SK-MEL-5 (cell line): ENCODE results near the gene HGFAC. TPM values are rescaled to one million over a fixed set of nuclear protein-coding genes. Genes with fewer than 3 reads are reported as not detected.
"Not testable (repeated sequence)": the region's sequence is repeated elsewhere in the genome, so short reads cannot be mapped to it uniquely, and the experiment has no call there.

ENCODE experiments used
- DNase-seq: peaks from one replicate; pipeline ENCODE4 v3.0.0-alpha.2; 2016; ENCODE audit warnings: low read depth, low spot score
- in situ Hi-C: cut with HindIII; loops from 2 replicates; pipeline ENCODE4 v1.10.0; 2016; ENCODE audit warnings: low sequenced_read_pairs, high pct_unique_total_duplicates, low pct_unique_long_range_greater_than_20kb
- total RNA-seq: library from RNA; depleted of rRNA; stranded (reverse); fragments of >200 nt; shearing (Covaris generic); gene quantifications from 2 replicates; pipeline ENCODE4 v1.2.3, GENCODE V29; 2014

Gene HGFAC
- total RNA-seq, 1 experiment from 2014 or later, result not detected

DNA sequence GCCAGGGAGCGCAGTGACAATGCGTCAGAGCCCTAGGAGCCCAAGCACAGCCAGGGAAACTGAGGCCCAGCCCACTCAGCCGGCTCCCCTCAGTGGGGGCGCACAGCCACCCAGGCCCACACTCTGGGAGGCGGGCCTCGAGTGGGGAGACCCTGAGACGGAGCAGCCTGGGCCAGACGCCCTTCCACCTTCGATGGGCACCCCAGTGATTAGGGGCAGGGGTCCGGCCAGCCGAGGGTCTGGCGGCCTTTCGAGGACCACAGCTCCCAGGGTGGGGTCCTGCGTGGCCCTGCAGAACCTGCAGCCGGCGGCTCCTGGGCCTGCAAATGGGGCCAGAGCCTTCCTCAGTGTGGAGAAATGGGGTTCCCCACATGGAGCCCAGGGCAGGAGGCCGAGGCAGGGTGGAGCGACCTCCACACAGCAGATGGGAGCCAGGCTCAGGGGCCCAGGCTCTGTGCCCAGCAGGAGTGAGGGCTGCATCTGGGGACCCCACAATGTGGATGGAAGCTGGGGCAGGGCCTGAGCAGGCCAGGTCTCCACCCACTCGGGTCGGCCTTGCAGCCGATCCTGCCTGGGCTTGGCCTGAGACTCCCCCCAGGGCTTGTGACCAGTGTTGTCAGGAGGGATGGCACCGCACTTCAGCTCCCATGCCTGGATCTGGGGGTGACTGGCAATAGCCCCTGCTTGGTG is 5.0 kb downstream of the HGFAC start:
- in situ Hi-C loops, result no loop called here

DNA sequence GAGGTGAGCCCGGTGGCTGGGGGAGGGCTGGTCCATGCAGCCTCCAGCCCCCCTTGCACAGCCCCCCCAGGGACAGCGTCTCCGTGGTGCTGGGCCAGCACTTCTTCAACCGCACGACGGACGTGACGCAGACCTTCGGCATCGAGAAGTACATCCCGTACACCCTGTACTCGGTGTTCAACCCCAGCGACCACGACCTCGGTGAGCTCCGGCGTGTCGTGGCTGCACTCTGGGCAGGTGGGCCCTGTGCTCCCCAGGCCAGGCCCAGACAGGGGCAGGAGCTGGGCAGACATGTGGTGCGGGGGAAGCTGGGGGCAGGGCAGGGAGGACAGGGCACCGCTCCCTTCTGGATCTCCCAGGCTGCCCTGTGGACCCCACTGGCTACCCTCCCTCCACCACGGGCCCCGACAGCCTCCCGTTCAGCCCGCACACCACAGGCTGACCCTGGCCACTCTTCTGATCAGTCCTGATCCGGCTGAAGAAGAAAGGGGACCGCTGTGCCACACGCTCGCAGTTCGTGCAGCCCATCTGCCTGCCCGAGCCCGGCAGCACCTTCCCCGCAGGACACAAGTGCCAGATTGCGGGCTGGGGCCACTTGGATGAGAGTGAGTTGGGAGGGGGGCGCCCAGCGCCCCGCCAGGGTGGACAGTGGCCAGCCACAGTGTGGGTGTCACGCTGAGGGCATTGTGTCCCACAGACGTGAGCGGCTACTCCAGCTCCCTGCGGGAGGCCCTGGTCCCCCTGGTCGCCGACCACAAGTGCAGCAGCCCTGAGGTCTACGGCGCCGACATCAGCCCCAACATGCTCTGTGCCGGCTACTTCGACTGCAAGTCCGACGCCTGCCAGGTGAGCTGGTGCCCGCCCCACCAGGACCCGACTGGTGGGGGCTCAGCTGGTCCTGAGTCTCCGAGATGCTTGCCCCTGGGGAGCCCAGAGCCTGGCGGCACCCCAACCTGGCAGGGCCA is 5.9 kb downstream of the HGFAC start:
- no peak for DNase-seq
- in situ Hi-C loops, result no loop called here

More for the DNA sequence above, 5.0 kb downstream of the HGFAC start:
- DNase-seq, result no peak

DNA sequence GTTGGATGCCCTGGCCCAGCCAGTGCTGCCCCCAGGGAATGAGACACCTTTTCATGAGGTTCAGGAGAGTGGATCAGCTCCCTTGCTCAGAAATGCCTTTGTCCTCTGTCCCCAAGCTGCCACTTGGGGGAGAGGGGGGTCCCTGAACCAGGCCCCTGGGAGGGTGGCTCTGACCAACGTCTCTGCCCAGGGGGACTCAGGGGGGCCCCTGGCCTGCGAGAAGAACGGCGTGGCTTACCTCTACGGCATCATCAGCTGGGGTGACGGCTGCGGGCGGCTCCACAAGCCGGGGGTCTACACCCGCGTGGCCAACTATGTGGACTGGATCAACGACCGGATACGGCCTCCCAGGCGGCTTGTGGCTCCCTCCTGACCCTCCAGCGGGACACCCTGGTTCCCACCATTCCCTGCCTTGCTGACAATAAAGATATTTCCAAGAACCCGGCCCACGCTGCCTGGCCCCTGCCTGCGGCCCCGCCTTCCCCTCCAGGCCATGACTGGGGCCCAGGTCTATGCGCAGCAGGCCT is 7.3 kb downstream of the HGFAC start:
- DNase-seq, result no peak
- in situ Hi-C loops, result no loop called here

DNA sequence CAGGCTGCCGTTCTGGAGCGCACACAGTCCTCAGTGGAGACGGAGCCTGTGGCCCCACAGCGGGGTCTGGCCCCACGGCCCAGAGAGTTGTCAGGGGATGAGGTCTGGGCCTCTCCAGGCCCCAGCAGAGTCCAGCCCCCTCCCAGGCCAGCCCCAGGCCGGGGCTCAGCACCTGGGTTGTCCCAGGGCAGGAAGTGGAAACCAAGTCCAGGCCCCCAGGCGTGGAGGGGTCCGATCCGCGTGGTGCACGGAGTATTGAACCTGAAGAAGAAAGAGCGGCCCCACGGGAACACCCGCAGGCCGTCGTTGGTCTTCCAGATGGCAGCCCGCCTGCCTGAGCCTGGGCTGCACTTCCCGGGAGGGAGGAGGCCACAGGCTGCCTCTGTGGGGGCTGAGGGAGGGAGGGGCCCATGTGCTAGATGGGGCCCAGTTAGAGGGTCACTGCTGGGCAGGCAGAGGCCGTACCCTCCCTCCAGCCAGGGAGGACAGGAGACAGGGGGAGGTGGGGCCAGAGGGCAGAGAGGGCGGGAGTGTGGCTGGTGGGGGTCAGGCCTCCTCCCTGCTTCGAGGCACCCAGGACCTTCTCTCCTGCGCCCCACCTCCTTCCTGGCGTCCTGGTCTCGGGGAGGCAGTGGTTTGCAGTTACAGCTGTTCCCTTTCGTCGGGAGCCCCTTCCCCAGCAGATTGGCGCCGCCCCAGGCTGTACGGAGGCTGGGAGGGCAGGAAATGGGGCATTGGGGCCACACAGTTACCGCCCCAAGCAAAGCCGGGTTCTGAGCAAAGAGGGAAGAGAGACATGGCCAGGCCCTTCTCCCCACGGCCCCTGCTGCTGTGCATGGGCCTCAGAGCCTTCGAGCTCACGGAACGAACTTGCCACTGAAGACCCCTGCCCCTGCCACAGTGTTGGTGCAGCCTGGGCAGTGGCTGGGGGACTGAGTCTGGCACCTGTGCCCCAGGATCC is 8.1 kb downstream of the HGFAC start:
- in situ Hi-C loops, result no loop called here
- DNase-seq, result no peak

DNA sequence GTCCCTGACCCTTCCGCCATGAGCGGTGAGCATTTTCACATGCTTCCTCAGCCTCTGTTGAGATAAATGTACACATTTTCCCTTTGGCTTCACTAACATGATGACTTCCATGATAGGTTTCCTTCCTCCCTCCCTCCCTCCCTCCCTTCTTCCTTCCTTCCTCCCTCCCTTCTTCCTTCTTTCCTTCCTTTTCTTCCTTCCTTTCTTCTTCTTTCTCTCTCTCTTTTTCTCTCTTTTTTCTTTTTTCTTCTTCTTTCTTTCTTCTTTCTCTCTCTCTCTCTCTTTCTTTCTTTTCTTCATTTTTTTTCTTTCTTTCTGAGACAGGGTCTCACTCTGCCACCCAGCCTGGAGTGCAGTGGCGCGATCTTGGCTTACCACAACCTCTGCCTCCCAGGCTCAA is 8.9 kb downstream of the HGFAC start:
- DNase-seq, result no peak
- in situ Hi-C loops, result no loop called here

DNA sequence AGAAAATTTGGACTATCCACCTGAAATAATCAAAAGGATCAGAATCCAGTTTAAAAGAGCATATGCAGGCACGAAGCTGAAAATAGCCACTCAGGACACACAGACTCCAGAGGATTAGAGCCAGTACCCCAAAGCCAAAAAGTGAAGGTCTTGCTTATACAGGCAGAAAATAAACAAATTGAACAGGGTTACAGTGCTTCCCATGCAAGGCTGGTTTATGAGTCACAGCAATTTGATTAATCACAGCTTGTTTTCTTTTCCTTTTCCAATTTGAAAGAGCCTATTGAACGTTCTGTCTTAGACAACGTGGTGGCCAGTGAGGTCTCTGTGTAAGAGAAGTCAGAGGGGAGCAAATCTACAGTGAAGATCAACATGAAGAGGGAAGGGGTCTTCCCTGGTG is 10.2 kb downstream of the HGFAC start:
- in situ Hi-C loops, result no loop called here
- peak; percentile 11 for DNase-seq

DNA sequence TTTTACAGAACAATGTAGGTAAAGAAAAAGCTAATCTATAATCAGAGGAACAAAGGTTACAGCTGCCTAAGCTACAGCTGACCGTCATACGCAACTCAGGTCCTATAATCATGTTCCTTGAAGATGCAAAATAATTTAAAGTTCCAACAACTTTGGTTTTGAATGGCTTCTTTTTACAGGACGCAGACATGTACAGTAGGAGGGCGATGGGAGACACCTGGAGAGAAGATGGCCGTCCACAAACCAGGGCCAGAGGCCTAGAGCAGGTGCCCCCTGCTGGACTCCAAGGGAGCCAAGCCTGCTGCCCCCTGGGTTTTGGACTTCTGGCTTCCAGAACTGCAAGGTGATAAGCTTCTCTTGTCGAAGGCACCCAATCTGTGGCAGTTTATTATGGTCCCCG is 10.6 kb downstream of the HGFAC start:
- in situ Hi-C loops, result no loop called here
- peak; percentile 49 for DNase-seq

DNA sequence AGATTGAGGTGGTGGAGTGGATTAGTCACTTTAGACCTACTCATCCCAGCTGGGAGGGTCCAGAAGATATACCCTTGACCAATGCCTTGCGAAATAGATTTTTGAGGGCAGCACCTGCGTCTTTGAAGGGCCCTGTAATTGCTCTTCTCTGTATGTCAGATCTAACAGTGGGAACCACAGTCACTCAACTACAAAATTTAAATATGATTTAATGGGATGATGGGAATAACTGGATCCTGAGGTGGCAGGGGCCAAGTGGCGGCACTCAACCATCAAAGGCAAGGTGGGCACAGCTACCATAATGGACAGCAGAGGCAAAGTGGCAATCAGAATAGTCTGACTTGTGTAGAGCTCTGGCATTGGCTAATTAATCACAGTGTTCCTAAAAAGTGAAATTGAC is 13.8 kb downstream of the HGFAC start:
- DNase-seq, in situ Hi-C loops: not testable (repeated sequence)

DNA sequence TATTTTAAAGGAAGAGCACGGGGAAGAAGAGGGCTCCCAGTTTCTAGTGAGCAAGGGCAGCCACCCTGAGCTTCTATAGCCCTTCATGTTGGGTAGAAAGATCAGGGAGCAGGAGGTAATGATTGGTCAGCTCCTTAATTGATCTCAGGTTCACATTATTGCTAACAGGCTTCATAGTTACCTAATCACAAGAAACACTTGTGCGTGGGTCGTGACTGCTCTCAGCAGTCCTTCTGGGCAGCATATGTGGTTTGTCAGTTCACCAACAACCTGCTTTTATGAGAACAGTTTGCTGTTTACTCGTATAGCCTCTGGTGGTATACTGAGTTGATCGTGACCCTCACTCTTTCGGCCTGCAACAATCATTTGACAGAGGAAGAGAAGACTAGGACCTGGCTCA is 16.6 kb downstream of the HGFAC start:
- DNase-seq, result no peak
- in situ Hi-C loops, result no loop called here

DNA sequence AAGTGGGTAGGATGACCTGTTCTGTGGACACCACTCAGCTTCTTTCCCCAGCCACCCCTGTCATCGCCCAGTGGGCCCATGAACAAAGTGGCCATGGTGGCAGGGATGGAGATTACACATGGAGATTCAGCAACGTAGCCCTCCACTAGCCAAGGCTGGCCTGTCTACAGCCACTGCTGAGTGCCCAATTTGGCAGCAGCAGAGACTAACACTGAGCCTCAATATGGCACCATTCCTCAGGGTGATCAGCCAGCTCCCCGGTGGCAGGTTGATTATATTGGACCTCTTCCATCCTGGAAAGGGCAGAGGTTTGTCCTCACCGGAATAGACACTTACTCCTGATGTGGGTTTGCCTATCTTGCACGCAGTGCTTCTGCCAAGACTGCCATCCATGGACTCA is 17.4 kb downstream of the HGFAC start:
- DNase-seq, in situ Hi-C loops: not testable (repeated sequence)

DNA sequence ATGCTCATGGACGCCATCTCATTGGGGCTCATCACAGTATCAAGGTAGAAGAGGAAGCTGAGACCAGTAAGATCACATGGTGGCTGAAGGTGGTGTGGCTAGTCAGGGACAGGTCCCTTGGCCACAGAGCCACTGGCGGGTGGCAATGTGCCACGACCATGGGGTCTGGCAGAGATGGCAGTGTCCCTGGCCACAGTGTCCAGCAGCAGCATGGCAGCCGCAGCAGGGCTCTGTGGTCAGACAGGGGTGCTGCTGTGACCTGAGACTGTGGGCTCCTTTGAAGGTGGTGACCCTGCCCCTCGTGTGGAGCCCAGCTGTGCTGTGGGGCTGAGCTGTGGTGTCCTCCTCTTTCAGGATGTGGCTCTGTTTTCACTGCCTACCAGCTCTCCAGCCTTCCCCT is 19.2 kb downstream of the HGFAC start:
- no peak for DNase-seq
- in situ Hi-C loops, result no loop called here

DNA sequence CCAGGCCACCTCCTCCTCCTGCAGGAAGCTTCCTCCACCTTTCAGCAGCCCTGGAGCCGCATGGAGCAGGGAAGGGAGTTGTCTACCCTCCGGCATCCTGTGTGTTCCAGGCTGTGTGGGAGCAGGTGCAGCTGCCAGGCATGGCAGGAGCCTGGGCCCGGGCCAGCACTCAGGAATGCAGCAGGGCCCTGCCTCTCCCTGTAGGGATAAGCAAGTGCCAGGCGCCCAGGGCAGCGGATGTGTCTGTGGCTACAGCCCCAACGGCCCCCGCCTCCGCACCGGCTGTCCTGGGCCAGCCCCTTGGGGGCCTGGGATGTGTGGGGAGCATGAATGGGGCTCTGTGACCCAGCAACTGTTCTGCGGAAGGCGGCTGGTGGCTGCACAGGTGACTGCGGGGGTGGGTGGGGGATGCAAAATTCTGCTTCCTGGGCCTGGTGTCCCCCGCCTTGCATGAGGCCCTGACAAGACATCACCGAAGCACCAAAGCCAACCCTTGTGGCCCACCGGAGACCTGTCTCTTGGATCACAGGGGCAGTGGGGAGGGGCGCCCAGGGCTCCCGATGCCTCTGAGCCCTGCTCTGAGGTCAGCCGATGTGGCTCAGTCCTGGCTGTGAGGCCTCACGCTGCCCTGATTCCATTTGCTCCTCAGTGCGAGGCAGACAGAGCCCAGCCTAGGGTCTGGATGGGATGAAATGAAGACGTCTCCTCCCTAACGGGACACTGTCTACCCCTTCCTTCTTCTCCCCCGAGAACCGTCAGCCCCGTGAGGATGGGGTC is 19.9 kb downstream of the HGFAC start:
- no peak for DNase-seq

DNA sequence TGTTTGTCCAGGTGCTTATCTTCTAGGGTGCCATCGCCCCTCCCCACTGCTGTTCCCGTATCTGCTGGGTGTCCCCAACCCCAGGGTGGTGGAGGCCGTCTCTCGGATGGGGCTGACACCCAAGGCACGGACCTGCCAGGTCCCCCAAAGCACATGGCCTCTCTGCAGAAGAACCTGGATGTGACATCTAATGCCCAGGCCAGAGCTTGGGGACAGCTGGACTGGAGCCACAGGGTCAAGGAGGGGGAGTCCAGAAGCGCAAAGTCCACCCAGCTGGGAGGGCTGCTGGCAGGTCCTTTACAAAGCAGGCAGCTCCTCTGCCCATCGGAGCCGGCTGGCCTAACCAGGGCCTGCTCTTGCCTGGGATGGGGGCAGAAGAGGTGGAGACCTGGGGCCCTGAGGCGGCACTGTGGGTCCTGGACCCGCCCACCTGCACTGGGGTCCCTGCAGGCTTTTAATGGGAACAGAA is 20.6 kb downstream of the HGFAC start:
- DNase-seq, result no peak
- in situ Hi-C loops, result no loop called here

More for the DNA sequence above, 19.9 kb downstream of the HGFAC start:
- in situ Hi-C loops, result no loop called here

DNA sequence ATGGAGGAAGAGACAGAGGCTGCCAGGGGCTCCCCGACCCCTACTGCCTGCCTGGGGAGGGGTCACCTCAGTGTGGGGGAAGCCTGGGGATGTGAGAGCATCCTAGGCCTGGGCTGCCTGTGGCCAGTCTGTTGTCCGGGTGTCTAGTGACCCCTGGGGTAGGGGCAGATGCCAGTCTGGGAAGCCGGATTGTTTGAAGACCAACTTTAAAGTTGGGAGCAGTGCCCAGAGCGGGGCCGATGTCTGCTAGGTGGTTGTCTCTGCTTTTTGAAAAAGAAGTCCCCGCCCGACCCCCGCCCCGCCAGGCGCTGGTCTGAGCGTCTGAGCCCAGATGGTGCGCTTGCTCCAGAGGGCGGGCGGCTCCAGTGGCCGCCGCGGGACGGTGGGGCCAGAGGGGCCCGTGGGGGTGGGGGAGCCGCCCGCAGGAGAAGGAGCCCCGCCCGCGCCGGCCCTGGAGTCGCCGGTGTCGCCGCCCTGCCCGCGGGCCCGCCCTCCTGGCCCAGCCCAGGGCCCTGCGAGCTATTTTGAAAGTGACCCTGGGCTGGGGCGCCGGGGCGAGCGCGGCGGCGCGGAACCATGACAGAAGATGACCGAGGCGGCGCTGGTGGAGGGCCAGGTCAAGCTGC is 21.1 kb downstream of the HGFAC start, which contains the start of gene DOK7:
TSS of gene DOK7 (plus strand) at position 517 of the 626 bp plus-strand sequence. CDS start at position 587, 70 bp downstream.
- in situ Hi-C loops, result no loop called here
- no peak for DNase-seq

DNA sequence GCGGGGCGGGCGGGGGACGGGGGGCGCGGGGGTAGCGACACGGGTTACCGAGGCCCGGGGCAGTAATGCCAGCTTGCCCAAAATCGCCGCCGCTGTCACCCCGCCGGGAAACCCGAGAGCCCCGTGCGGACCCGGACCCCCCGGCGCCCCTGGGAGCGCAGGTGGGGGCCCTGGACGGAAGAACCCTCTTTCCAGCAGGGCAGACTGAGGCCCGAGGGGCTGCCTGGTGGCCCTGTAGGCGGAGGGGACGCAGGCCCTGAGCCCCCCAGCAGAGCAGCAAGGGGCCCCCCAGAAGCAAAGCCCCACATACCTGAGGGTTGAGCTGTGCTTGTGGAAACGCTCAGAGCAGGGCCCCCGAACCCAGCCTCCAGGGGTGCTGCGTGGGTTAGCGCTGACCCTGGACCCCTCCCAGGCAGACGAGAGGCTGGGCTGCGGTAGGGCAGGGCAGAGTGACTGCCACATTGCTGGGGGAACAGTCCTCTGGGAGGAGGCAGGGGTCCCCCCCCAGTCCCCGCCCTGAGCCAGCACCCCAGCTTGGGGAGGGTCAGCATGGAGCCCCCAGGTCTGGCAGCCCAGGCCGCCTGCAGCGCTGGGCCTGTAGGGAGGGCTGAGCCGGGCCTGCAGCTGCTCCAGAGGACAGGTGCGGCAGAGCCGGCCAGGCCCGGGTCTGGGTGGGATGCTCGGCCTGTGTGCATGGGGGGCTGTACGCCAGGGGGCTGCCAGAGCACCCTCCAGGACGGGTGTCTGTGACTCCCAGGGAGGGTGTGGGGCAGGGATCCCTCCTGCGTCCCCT is 22.0 kb downstream of the HGFAC start:
- no peak for DNase-seq
- in situ Hi-C loops, result no loop called here
